HEK293 (cell line): Measurements from ENCODE around the gene MYO1B.

Experiments used
- CTCF ChIA-PET: fragments of 350-600 bp; formaldehyde crosslinking; extraction: SDS; loops from one replicate; lab custom pipeline; 2021; ENCODE audit warnings: antibody characterized with exemption; lab: Yijun Ruan, JAX
- POLR2A ChIA-PET: fragments of 300-600 bp; formaldehyde crosslinking; extraction: SDS; loops from one replicate; lab custom pipeline; 2020; ENCODE audit warnings: antibody characterized with exemption, inconsistent platforms; lab: Yijun Ruan, JAX
- H3K27ac ChIP-seq: fragments of 200-500 bp; sonication (Bioruptor generic); 2 replicates; pipeline ENCODE4 v1.5.1; 2014; ENCODE audit warnings: low read depth, low read length, control low read depth, inconsistent platforms; ENCODE audit errors: extremely low read depth
- H3K36me3 ChIP-seq, 2 experiments: fragments of 200-500 bp in 1 of 2; sonication (Bioruptor generic) in 1 of 2; 1 replicate in 1 of 2; 2 replicates in 1 of 2; pipeline ENCODE4 v1.5.1; 2014 to 2017; ENCODE audit warnings: inconsistent platforms in 2 of 2, low read length in 2 of 2; ENCODE audit not compliant: control insufficient read depth in 2 of 2, insufficient read depth in 1 of 2
- H3K4me1 ChIP-seq: fragments of 200-500 bp; sonication (Bioruptor generic); 2 replicates; pipeline ENCODE4 v1.5.1; 2014; ENCODE audit warnings: mild to moderate bottlenecking, low read length, inconsistent platforms; ENCODE audit not compliant: control insufficient read depth, insufficient read depth
- H3K4me3 ChIP-seq: 2 replicates; pipeline ENCODE4 v1.5.1; 2011; ENCODE audit warnings: low read depth, mild to moderate bottlenecking, control low read depth, low read length, moderate library complexity
- H3K9me3 ChIP-seq: fragments of 200-500 bp; sonication (Bioruptor generic); 2 replicates; pipeline ENCODE4 v1.5.1; 2014; ENCODE audit warnings: low read depth, low read length, inconsistent platforms; ENCODE audit not compliant: control insufficient read depth, insufficient read depth
- IKZF3 ChIP-seq: fragments of 450-650 bp; IDR thresholded peaks from 2 replicates; pipeline ENCODE4 v1.5.0; 2018; ENCODE audit warnings: missing biosample characterization, mild to moderate bottlenecking, missing genetic modification characterization, moderate library complexity
- MZF1 ChIP-seq: fragments of 450-650 bp; formaldehyde crosslinking; IDR thresholded peaks from 2 replicates; pipeline ENCODE4 v1.5.1; 2017; ENCODE audit warnings: missing biosample characterization, missing genetic modification characterization, borderline replicate concordance
- PRDM6 ChIP-seq: fragments of 450-650 bp; formaldehyde crosslinking; IDR thresholded peaks from 2 replicates; pipeline ENCODE4 v1.5.1; 2017; ENCODE audit warnings: missing biosample characterization, missing genetic modification characterization
- SP2 ChIP-seq: fragments of 450-650 bp; formaldehyde crosslinking; IDR thresholded peaks from 2 replicates; pipeline ENCODE4 v1.5.1; 2016; ENCODE audit warnings: missing biosample characterization, missing genetic modification characterization
- TRIM28 ChIP-seq: IDR thresholded peaks from 2 replicates; pipeline ENCODE4 v1.6.1; 2011; ENCODE audit warnings: low read length, control low read depth, borderline replicate concordance
- ZBTB11 ChIP-seq: fragments of 450-650 bp; formaldehyde crosslinking; conservative IDR thresholded peaks from 2 replicates; pipeline ENCODE4 v1.5.1; 2016; ENCODE audit warnings: low read depth, missing biosample characterization, missing genetic modification characterization
- ZBTB49 ChIP-seq: fragments of 450-650 bp; formaldehyde crosslinking; IDR thresholded peaks from 2 replicates; pipeline ENCODE4 v1.5.1; 2016; ENCODE audit warnings: missing biosample characterization, missing genetic modification characterization, low read depth
- ZFP37 ChIP-seq: fragments of 450-650 bp; formaldehyde crosslinking; IDR thresholded peaks from 2 replicates; pipeline ENCODE4 v1.5.1; 2016; ENCODE audit warnings: missing biosample characterization, missing genetic modification characterization
- ZIC2 ChIP-seq: fragments of 450-650 bp; formaldehyde crosslinking; IDR thresholded peaks from 2 replicates; pipeline ENCODE4 v1.5.1; 2016; ENCODE audit warnings: missing biosample characterization, missing genetic modification characterization
- ZNF157 ChIP-seq: fragments of 450-650 bp; formaldehyde crosslinking; IDR thresholded peaks from 2 replicates; pipeline ENCODE4 v1.5.1; 2016; ENCODE audit warnings: missing biosample characterization, missing genetic modification characterization
- ZNF184 ChIP-seq: fragments of 450-650 bp; IDR thresholded peaks from 2 replicates; pipeline ENCODE4 v1.5.1; 2018; ENCODE audit warnings: missing biosample characterization, mild to moderate bottlenecking, missing genetic modification characterization
- ZNF19 ChIP-seq: fragments of 450-650 bp; formaldehyde crosslinking; IDR thresholded peaks from 2 replicates; pipeline ENCODE4; 2016; ENCODE audit warnings: missing biosample characterization, missing genetic modification characterization, low read depth
- ZNF211 ChIP-seq: fragments of 450-650 bp; formaldehyde crosslinking; IDR thresholded peaks from 2 replicates; pipeline ENCODE4 v1.5.1; 2016; ENCODE audit warnings: low read depth, missing biosample characterization, missing genetic modification characterization
- ZNF266 ChIP-seq: fragments of 450-650 bp; formaldehyde crosslinking; IDR thresholded peaks from 2 replicates; pipeline ENCODE4 v1.5.1; 2016; ENCODE audit warnings: missing biosample characterization, missing genetic modification characterization, low read depth
- ZNF311 ChIP-seq: fragments of 450-650 bp; formaldehyde crosslinking; IDR thresholded peaks from 2 replicates; pipeline ENCODE4 v1.5.1; 2017; ENCODE audit warnings: missing biosample characterization, missing genetic modification characterization, borderline replicate concordance
- ZNF501 ChIP-seq: fragments of 450-650 bp; formaldehyde crosslinking; IDR thresholded peaks from 2 replicates; pipeline ENCODE4 v1.5.1; 2016; ENCODE audit warnings: missing biosample characterization, missing genetic modification characterization
- ZNF510 ChIP-seq: fragments of 450-650 bp; formaldehyde crosslinking; IDR thresholded peaks from 2 replicates; pipeline ENCODE4 v1.5.1; 2018; ENCODE audit warnings: mild to moderate bottlenecking, missing genetic modification characterization, missing biosample characterization; ENCODE audit not compliant: insufficient replicate concordance
- ZNF596 ChIP-seq: fragments of 450-650 bp; IDR thresholded peaks from 2 replicates; pipeline ENCODE4 v1.5.0; 2018; ENCODE audit warnings: missing biosample characterization, mild to moderate bottlenecking, missing genetic modification characterization, moderate library complexity
- ZNF600 ChIP-seq: fragments of 450-650 bp; formaldehyde crosslinking; IDR thresholded peaks from 2 replicates; pipeline ENCODE4 v1.5.1; 2016; ENCODE audit warnings: missing biosample characterization, missing genetic modification characterization
- ZNF76 ChIP-seq: fragments of 450-650 bp; formaldehyde crosslinking; IDR thresholded peaks from 2 replicates; pipeline ENCODE4; 2016; ENCODE audit warnings: low read depth, missing biosample characterization, missing genetic modification characterization, borderline replicate concordance
- ZNF791 ChIP-seq: fragments of 450-650 bp; formaldehyde crosslinking; IDR thresholded peaks from 2 replicates; pipeline ENCODE4 v1.5.1; 2016; ENCODE audit warnings: missing biosample characterization, missing genetic modification characterization
- ZNF837 ChIP-seq: fragments of 450-650 bp; formaldehyde crosslinking; IDR thresholded peaks from 2 replicates; pipeline ENCODE4 v1.5.1; 2016; ENCODE audit warnings: missing biosample characterization, missing genetic modification characterization
- ZSCAN16 ChIP-seq: fragments of 450-650 bp; formaldehyde crosslinking; IDR thresholded peaks from 2 replicates; pipeline ENCODE4 v1.5.1; 2016; ENCODE audit warnings: missing biosample characterization, missing genetic modification characterization
- TF ChIP-seq, protein P1 (sequence below): fragments of 450-650 bp; formaldehyde crosslinking; IDR thresholded peaks from 2 replicates; pipeline ENCODE4 v1.5.1; 2017; ENCODE audit warnings: missing biosample characterization, missing genetic modification characterization

The MYO1B gene

DNA sequence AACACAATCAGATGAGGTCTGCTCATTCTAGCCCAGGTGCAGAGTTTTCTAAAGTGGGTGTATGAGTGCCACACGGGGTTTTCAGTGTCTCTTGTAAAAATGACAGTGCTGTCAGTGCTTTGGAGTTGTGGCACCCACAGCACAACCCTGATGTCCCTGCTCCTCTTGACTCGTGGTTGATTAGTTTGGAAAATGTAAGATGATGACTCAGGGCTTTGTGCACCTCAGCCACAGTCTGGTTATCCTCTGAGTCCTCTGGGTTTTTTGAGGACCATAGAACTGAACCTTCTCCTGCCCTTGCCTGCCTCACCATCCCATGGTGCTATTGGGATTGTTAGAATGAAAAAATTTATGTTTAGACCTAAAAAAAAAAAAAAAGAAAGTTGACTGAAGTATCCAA is 105.6 kb downstream of the MYO1B start:
- no peaks in the 10 kb centered on the region for H3K4me1 ChIP-seq
- no peak overlapping the region for H3K27ac ChIP-seq
- TF ChIP-seq ZSCAN16 (tag by site-specific recombination) (no peak), ZNF510 (no peak), ZBTB49 (no peak), PRDM6 (tag by site-specific recombination) (no peak), ZNF596 (tag by site-specific recombination) (no peak)
- H3K36me3 ChIP-seq: peaks cover 0 to 27% of the 10 kb centered on the region in 2 experiments; a peak in 2 of 3 replicates
- ChIA-PET POLR2A (no interaction called here), CTCF (interaction anchor here (0.7 kb wide), 1 partner anchor 49 kb away, joined by 3 read pairs; no protein-coding TSS in a partner anchor)
- no peak overlapping the region for H3K4me3 ChIP-seq
- H3K9me3 ChIP-seq: no peaks in the 10 kb centered on the region

DNA sequence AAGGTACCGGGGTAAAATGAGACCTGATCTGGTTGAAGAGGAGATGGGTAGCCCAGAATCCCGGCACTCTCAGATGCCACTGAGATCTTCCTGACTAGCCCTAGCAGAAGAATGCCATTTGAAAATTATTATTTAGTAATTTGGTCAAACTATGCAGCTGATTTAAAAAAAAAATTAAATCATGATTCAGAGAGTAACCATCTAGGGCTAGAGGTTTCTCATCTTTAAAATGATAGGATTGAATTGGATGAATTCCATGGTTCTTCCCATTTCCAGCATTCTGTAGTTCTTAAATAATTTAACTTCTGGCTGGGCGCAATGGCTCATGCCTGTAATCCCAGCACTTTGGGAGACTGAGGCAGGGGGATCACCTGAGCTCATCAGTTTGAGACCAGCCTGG is 106.1 kb downstream of the MYO1B start:
- Histone ChIP-seq H3K9me3 (no peaks in the 10 kb centered on the region), H3K4me3 (no peak overlapping the region), H3K4me1 (no peaks in the 10 kb centered on the region), H3K27ac (no peak overlapping the region), H3K36me3 (peaks cover 0 to 27% of the 10 kb centered on the region in 2 experiments; a peak in 2 of 3 replicates)
- CTCF ChIA-PET: interaction anchor here (0.7 kb wide), 1 partner anchor 49 kb away, joined by 3 read pairs; no protein-coding TSS in a partner anchor
- POLR2A ChIA-PET: no interaction called here
- TF ChIP-seq IKZF3 (tag by site-specific recombination) (no peak), ZNF157 (tag by site-specific recombination) (no peak), ZNF211 (tag by site-specific recombination) (no peak), ZNF600 (tag by site-specific recombination) (no peak), ZIC2 (tag by site-specific recombination) (no peak), ZBTB11 (no peak), ZNF311 (no peak), ZFP37 (tag by site-specific recombination) (no peak), SP2 (no peak), ZNF266 (tag by site-specific recombination) (no peak), ZNF19 (tag by site-specific recombination) (no peak), ZNF837 (tag by site-specific recombination) (no peak), MZF1 (tag by site-specific recombination) (no peak), ZNF791 (tag by site-specific recombination) (no peak), ZNF184 (tag by site-specific recombination) (no peak), ZNF76 (tag by site-specific recombination) (no peak), TRIM28 (no peak), ZNF501 (tag by site-specific recombination) (no peak)
- TF ChIP-seq, protein P1, sequence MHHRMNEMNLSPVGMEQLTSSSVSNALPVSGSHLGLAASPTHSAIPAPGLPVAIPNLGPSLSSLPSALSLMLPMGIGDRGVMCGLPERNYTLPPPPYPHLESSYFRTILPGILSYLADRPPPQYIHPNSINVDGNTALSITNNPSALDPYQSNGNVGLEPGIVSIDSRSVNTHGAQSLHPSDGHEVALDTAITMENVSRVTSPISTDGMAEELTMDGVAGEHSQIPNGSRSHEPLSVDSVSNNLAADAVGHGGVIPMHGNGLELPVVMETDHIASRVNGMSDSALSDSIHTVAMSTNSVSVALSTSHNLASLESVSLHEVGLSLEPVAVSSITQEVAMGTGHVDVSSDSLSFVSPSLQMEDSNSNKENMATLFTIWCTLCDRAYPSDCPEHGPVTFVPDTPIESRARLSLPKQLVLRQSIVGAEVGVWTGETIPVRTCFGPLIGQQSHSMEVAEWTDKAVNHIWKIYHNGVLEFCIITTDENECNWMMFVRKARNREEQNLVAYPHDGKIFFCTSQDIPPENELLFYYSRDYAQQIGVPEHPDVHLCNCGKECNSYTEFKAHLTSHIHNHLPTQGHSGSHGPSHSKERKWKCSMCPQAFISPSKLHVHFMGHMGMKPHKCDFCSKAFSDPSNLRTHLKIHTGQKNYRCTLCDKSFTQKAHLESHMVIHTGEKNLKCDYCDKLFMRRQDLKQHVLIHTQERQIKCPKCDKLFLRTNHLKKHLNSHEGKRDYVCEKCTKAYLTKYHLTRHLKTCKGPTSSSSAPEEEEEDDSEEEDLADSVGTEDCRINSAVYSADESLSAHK (tag by site-specific recombination): no peak
